ENCODE measurements around the gene ARL8A. TPM values are rescaled to one million over a fixed set of nuclear protein-coding genes. Genes with fewer than 3 reads are reported as not detected.

ARL8A gene
- total and polyA plus RNA-seq, 10 of the 15 experiments (the other 5 are each of a cell fraction or from before 2014, with no cell fraction given) = 0.34 to 49.2 (median 15.4) TPM

GRCh38 chr1:202143768-202144401, 652 bp downstream of the ARL8A start:
- Histone ChIP-seq H3K4me2 (ENCODE audit: control insufficient read depth, insufficient read depth) (peak overlapping the region; percentile 79), H2AFZ (ENCODE audit: control insufficient read depth, low read depth, low read length) (peak overlapping the region; percentile 33), H3K36me3 (ENCODE audit: control insufficient read depth in 2 of 2, insufficient read depth in 2 of 2, low read length in 1 of 2) (peaks cover 4 to 8% of the 10 kb centered on the region in 2 experiments; a peak in 3 of 4 replicates), H4K20me1 (ENCODE audit: control insufficient read depth, insufficient read depth) (no peaks in the 10 kb centered on the region; the same call in 1 of the 2 replicates), H3K9me3 (replicated peaks; ENCODE audit: control insufficient read depth, insufficient read depth, low read length) (no peaks in the 10 kb centered on the region), H3K27me3 (replicated peaks in 1 of 2; ENCODE audit: control insufficient read depth in 2 of 2, insufficient read depth in 2 of 2, low read length in 1 of 2) (no peaks in the 10 kb centered on the region), H3K27ac (ENCODE audit: control insufficient read depth, insufficient read depth) (peak overlapping the region; percentile 76), H3K4me1 (ENCODE audit: control insufficient read depth, insufficient read depth, low read length) (peaks cover 14% of the 10 kb centered on the region), H3K79me2 (ENCODE audit: control insufficient read depth, insufficient read depth, low read length) (peaks cover 32% of the 10 kb centered on the region), H3K9ac (ENCODE audit: control insufficient read depth, insufficient read depth, low read length) (peak overlapping the region; percentile 91), H3K4me3 (peak overlapping the region; percentile 86)
- ChIA-PET CTCF (interaction anchor here (0.6 to 3.5 kb wide), 9 partner anchors 9 to 248 kb away, joined by 3 to 25 read pairs (median 6); partner anchors contain the start of gene PTPN7), POLR2A (interaction anchor here (0.7 to 1.7 kb wide), 3 partner anchors 12 to 21 kb away, joined by 3 to 9 read pairs (median 4); partner anchors contain the start of gene PTPN7), SMC1A (ENCODE audit: uncharacterized antibody, unreplicated experiment) (interaction anchor here (1.2 to 2.4 kb wide), 8 partner anchors 8 to 198 kb away, joined by 3 to 11 read pairs (median 4); partner anchors contain the start of genes PTPN7 and UBE2T), RAD21 (ENCODE audit: unreplicated experiment) (interaction anchor here (0.9 to 1.9 kb wide), 6 partner anchors 9 to 134 kb away, joined by 3 to 11 read pairs (median 4); partner anchors contain the start of genes ELF3 and PTPN7)
- DNase-seq (ENCODE audit: low read depth, low spot score) = no peak
- WGBS (ENCODE audit: insufficient coverage, insufficient replicate concordance, low lambda C conversion rate, missing lambda C conversion rate) = 0% methylated on average over 28 of the region's 58 CpGs
- no peak for FAIRE-seq
- TSS peak; percentile 45 for BruUV-seq (replicated peaks)
- intact Hi-C loops (cut with micrococcal nuclease; ENCODE audit: unreplicated experiment) = no loop called here
- peak; percentile 56 for ATAC-seq
- in situ Hi-C loops (cut with MboI) = no loop called here
- TF ChIP-seq PAX8 (IDR thresholded peaks at IDR 0.05) (no peak), NR2F1 (conservative IDR thresholded peaks at IDR 0.05) (0 out of 2 replicates have a peak, but pooled peaks have one; percentile 33), POLR2A (IDR thresholded peaks at IDR 0.05; ENCODE audit: low read depth, low read length) (peak; percentile 55; the same call in 1 of the 2 replicates), RAD51 (IDR thresholded peaks at IDR 0.05) (peak; percentile 36; the same call in 1 of the 2 replicates), CHD2 (IDR thresholded peaks at IDR 0.05; ENCODE audit: borderline replicate concordance, low read depth, low read length) (0 out of 2 replicates have a peak, but pooled peaks have one; percentile 41), BHLHE40 (IDR thresholded peaks at IDR 0.05; ENCODE audit: borderline replicate concordance in 1 of 2, low read depth in 2 of 2, low read length in 1 of 2) (peak; percentile 60 to 86; a peak in 3 of 4 replicates), YY1 (IDR thresholded peaks at IDR 0.05; ENCODE audit: low read depth, low read length) (0 out of 2 replicates have a peak, but pooled peaks have one; percentile 14), DPF2 (IDR thresholded peaks at IDR 0.05) (no peak), NKRF (conservative IDR thresholded peaks at IDR 0.05) (0 out of 2 replicates have a peak, but pooled peaks have one; percentile 20), GABPA (IDR thresholded peaks at IDR 0.05; ENCODE audit: low read depth) (peak; percentile 48; the same call in 1 of the 2 replicates), ZNF24 (IDR thresholded peaks at IDR 0.05) (no peak), MEF2B (IDR thresholded peaks at IDR 0.05; ENCODE audit: partially characterized antibody, poor library complexity, severe bottlenecking) (peak; percentile 44), MLLT1 (IDR thresholded peaks at IDR 0.05) (0 out of 2 replicates have a peak, but pooled peaks have one; percentile 4)
- TF ChIP-seq, protein P1, sequence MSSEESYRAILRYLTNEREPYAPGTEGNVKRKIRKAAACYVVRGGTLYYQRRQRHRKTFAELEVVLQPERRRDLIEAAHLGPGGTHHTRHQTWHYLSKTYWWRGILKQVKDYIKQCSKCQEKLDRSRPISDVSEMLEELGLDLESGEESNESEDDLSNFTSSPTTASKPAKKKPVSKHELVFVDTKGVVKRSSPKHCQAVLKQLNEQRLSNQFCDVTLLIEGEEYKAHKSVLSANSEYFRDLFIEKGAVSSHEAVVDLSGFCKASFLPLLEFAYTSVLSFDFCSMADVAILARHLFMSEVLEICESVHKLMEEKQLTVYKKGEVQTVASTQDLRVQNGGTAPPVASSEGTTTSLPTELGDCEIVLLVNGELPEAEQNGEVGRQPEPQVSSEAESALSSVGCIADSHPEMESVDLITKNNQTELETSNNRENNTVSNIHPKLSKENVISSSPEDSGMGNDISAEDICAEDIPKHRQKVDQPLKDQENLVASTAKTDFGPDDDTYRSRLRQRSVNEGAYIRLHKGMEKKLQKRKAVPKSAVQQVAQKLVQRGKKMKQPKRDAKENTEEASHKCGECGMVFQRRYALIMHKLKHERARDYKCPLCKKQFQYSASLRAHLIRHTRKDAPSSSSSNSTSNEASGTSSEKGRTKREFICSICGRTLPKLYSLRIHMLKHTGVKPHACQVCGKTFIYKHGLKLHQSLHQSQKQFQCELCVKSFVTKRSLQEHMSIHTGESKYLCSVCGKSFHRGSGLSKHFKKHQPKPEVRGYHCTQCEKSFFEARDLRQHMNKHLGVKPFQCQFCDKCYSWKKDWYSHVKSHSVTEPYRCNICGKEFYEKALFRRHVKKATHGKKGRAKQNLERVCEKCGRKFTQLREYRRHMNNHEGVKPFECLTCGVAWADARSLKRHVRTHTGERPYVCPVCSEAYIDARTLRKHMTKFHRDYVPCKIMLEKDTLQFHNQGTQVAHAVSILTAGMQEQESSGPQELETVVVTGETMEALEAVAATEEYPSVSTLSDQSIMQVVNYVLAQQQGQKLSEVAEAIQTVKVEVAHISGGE (CRISPR knock-in tag; IDR thresholded peaks at IDR 0.05) = no peak
- TF ChIP-seq, protein P2, sequence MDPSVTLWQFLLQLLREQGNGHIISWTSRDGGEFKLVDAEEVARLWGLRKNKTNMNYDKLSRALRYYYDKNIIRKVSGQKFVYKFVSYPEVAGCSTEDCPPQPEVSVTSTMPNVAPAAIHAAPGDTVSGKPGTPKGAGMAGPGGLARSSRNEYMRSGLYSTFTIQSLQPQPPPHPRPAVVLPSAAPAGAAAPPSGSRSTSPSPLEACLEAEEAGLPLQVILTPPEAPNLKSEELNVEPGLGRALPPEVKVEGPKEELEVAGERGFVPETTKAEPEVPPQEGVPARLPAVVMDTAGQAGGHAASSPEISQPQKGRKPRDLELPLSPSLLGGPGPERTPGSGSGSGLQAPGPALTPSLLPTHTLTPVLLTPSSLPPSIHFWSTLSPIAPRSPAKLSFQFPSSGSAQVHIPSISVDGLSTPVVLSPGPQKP (IDR thresholded peaks at IDR 0.05; ENCODE audit: low read depth, low read length) = 0 out of 2 replicates have a peak, but pooled peaks have one; percentile 29

All from GM12878 (cell line).